Ovary (tissue), 9 donors: Measurements from ENCODE around the gene TFF1. TPM values are rescaled to one million over a fixed set of nuclear protein-coding genes. Genes with fewer than 3 reads are reported as not detected.

Source experiments
- DNase-seq, 5 donors: peaks; one replicate each; pipeline ENCODE4 v3.0.0-alpha.2; 2019 to 2020
- H3K27ac ChIP-seq, 2 donors: fragments of 200-600 bp; one replicate each; pipeline versions ENCODE4 v1.5.1 to v1.8.0; 2019 to 2022
- H3K27me3 ChIP-seq: fragments of 200-600 bp; one replicate; pipeline ENCODE4 v1.8.0; 2022
- H3K36me3 ChIP-seq: fragments of 200-600 bp; sonication (generic); one replicate; pipeline ENCODE4 v1.5.1; 2019
- H3K4me1 ChIP-seq: one replicate; pipeline ENCODE4 v1.8.1; 2013; ENCODE audit warnings: mild to moderate bottlenecking, moderate library complexity; ENCODE audit not compliant: insufficient read depth
- H3K4me3 ChIP-seq: fragments of 200-600 bp; sonication (generic); one replicate; pipeline ENCODE4 v1.5.1; 2017
- H3K9me3 ChIP-seq, 2 donors: fragments of 200-600 bp in 1 of 2; sonication (generic) in 1 of 2; one replicate each; pipeline versions ENCODE4 v1.5.1 to v1.8.1; 2013 to 2019; ENCODE audit warnings: mild to moderate bottlenecking in 1 of 2, moderate library complexity in 1 of 2
- CTCF ChIP-seq, 3 donors: fragments of 450-650 bp in 2 of 3; fragments of 200-600 bp in 1 of 3; IDR thresholded peaks; one replicate each; pipeline versions ENCODE4 v1.5.1 to v1.8.0; 2016 to 2022; ENCODE audit warnings: antibody characterized with exemption in 3 of 3, mild to moderate bottlenecking in 1 of 3
- EP300 ChIP-seq: sonication (generic); formaldehyde crosslinking; IDR thresholded peaks from one replicate; pipeline ENCODE4 v1.6.1; 2017; ENCODE audit warnings: antibody characterized with exemption
- POLR2A ChIP-seq: fragments of 450-650 bp; IDR thresholded peaks from one replicate; pipeline ENCODE4 v1.6.1; 2017; ENCODE audit warnings: antibody characterized with exemption, mild to moderate bottlenecking, moderate library complexity
- WGBS, 3 donors: extraction: QIAGEN DNeasy Blood & Tissue Kit in 1 of 3; methylation state at CpG; one replicate each; pipeline versions ENCODE4 v1.1.5 to v1.1.7; 2013 to 2017; 5-methylcytosine and 5-hydroxymethylcytosine counted together
- intact Hi-C, 4 donors: fragments of 100-400 bp; cut with DNase I; formaldehyde crosslinking; loops; one replicate each; pipeline versions ENCODE4 v1.11.0 to v1.15.1; 2022 to 2023
- polyA plus RNA-seq, 2 donors: library from polyadenylated mRNA; stranded (reverse); fragments of 200-250 nt in 1 of 2; fragments of 350-450 nt in 1 of 2; fragmentation: Illumina TruSeq in 1 of 2; extraction: RNeasy Lipid Tissue Mini Kit (QIAGEN cat#74804) in 1 of 2; gene quantifications; one replicate each; pipeline ENCODE4 v1.2.3, GENCODE V29; 2013 to 2014
- total RNA-seq, 7 donors: library from RNA; depleted of rRNA in 2 of 7; stranded (reverse); fragments of >200 nt in 2 of 7; fragmentation: NEBNext Ultra II Directional in 3 of 7; extraction: Animal tissue kit (Norgen Biotek cat#: 25700) in 3 of 7; gene quantifications; one replicate each; pipeline versions ENCODE4 v1.1.0 to v1.2.4, GENCODE V29; 2016 to 2023
- donor health status: DM: no; HTN: no; CAD: no; lungs with moderate emphysema.
- donor health status: DM: no; HTN: no; CAD: no.
- donor health status: Bipolar disorder and iron deficiency.
- donor health status: DM: yes; HTN: yes; CAD: no.
- donor health status: DM: no; HTN: no; CAD: no.
- donor health status: DM: yes; HTN: yes; CAD: no.

TFF1 gene
- total and polyA plus RNA-seq, 9 donors, result 1.4 TPM; not detected in 8

- no peaks in the 10 kb centered on the region for H3K27me3 ChIP-seq
- 5 to 8% (median 8%) methylated on average over 10 of the region's 10 CpGs for WGBS, 3 donors
- DNase-seq, result no peak
- intact Hi-C loops, result no loop called here
- no peaks in the 10 kb centered on the region for H3K9me3 ChIP-seq
- no peaks in the 10 kb centered on the region for H3K36me3 ChIP-seq
- H3K4me3 ChIP-seq, result no peak overlapping the region
- TF ChIP-seq CTCF (IDR thresholded peaks at IDR 0.05), result no peak
- no peak for TF ChIP-seq EP300
- TF ChIP-seq POLR2A, result no peak
- H3K27ac ChIP-seq, result no peak overlapping the region
- H3K4me1 ChIP-seq, result no peaks in the 10 kb centered on the region
These were observed 30.3 kb downstream of the TFF1 start for GRCh38 chr21:42336054-42336453.

- WGBS, 3 donors, result 48 to 73% (median 68%) methylated on average over 5 of the region's 5 CpGs
- Histone ChIP-seq H3K27ac (no peak overlapping the region), H3K36me3 (no peaks in the 10 kb centered on the region), H3K4me1 (no peaks in the 10 kb centered on the region), H3K9me3 (peaks cover 0 to 5% of the 10 kb centered on the region in 2 donors), H3K4me3 (no peak overlapping the region), H3K27me3 (no peaks in the 10 kb centered on the region)
- DNase-seq, result no peak
- no peak for TF ChIP-seq POLR2A
- no peak for TF ChIP-seq EP300
- TF ChIP-seq CTCF (IDR thresholded peaks at IDR 0.05), result no peak
- intact Hi-C loops, result no loop called here
These were observed 33.6 kb downstream of the TFF1 start for GRCh38 chr21:42332557-42333317.

GRCh38 chr21:42331660-42332059 lies 34.7 kb downstream of the TFF1 start:
- intact Hi-C loops, result no loop called here
- no peak for DNase-seq
- TF ChIP-seq CTCF (IDR thresholded peaks at IDR 0.05) (no peak), EP300 (no peak), POLR2A (no peak)
- Histone ChIP-seq H3K9me3 (peaks cover 0 to 5% of the 10 kb centered on the region in 2 donors), H3K27me3 (no peaks in the 10 kb centered on the region), H3K27ac (no peak overlapping the region), H3K4me3 (no peak overlapping the region), H3K36me3 (no peaks in the 10 kb centered on the region), H3K4me1 (no peaks in the 10 kb centered on the region)

GRCh38 chr21:42330380-42331371 lies 35.7 kb downstream of the TFF1 start:
- no peak for TF ChIP-seq EP300
- TF ChIP-seq CTCF (IDR thresholded peaks at IDR 0.05), result no peak
- TF ChIP-seq POLR2A, result no peak
- intact Hi-C loops, result no loop called here

More at GRCh38 chr21:42330380-42331371, 35.7 kb downstream of the TFF1 start:
- no peak for DNase-seq
- no peak overlapping the region for H3K27ac ChIP-seq
- no peaks in the 10 kb centered on the region for H3K4me1 ChIP-seq
- 82 to 88% (median 88%) methylated on average over 4 of the region's 4 CpGs for WGBS, 3 donors
- H3K27me3 ChIP-seq, result no peaks in the 10 kb centered on the region
- no peak overlapping the region for H3K4me3 ChIP-seq
- no peaks in the 10 kb centered on the region for H3K36me3 ChIP-seq
- peaks cover 0 to 5% of the 10 kb centered on the region in 2 donors for H3K9me3 ChIP-seq
